Amniotic epithelial cell (primary cell): ENCODE measurements around the gene COA1.
"Not testable (repeated sequence)": the region's sequence is repeated elsewhere in the genome, so short reads cannot be mapped to it uniquely, and the experiment has no call there.

Source experiments
- DNase-seq: peaks from one replicate; pipeline ENCODE4 v3.0.0-alpha.2; 2010; ENCODE audit warnings: low read depth

COA1 gene

DNA sequence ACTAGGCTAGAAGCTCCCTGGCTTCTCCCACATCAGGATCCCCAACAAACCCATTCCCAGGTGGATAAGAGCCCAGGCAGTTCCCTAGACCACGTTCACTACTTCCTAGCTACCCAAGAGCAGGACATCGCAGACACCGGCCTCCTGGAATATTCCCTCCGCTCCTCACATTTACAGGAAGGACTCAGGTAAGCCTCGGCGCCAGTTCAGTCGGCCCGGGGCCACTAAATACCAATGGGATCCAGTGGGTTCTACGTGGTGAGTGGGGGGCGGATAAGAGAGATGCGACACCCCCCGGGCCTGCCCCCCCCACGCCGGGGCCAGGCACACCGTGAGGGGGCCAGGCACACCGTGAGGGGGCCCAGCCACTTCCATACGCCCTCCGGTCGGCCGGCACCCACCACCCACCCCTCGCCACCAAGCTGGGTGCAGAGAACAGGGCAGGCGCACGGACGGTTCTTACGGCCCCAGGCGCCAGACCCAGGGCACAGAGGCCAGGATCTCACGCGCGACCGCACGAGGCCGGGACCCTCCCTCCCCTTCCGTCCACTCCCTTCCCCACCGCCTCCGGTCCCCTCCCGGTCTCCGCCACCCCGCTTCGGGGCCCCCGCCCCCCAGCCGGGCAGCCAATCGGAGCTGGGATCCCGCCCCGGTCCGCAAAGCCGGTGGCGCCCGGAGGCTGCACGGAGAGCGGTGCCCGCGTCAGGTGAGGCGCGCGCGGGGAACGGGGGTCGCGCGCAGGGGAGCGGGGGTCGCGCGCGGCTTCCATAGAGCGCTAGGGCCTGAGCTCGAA lies 28.9 kb upstream of the COA1 start, which contains the start of gene BLVRA:
Gene BLVRA (plus strand): TSS at position 652 of the 793 bp plus-strand sequence. CDS start 12,479 bp downstream, outside the sequence.
- DNase-seq: peak; percentile 35

DNA sequence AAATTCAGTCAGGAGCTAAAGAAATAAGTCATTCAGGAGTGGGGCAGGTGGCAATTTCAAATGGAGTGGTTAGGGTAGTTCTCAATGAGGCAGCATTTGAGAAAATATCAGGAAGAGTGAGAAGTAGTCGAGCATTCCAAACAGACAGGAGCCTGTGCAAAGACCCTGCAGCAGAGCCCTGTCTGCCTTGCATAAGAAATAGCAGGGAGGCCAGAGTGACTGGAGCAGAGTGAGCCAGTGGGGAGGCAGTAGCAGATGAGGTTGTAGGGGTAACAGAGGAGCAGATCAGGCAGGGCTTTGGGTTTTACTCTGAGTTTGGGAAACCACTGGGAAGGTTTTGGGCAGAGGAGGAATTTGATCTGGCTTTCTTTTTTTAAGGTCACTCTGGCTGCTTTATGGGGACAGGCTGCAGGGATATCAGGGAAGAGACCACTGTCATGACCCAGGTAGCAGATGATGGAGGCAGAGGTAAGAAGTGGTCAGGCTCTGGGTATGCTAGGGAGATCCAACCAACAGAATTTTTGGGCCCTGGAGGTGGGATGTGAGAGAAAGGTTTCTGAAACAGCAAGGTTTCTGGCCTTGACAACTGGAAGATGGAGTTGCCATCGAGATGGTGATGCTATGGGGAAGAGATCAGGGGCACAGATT lies 27.9 kb upstream of the COA1 start:
- DNase-seq: no peak

DNA sequence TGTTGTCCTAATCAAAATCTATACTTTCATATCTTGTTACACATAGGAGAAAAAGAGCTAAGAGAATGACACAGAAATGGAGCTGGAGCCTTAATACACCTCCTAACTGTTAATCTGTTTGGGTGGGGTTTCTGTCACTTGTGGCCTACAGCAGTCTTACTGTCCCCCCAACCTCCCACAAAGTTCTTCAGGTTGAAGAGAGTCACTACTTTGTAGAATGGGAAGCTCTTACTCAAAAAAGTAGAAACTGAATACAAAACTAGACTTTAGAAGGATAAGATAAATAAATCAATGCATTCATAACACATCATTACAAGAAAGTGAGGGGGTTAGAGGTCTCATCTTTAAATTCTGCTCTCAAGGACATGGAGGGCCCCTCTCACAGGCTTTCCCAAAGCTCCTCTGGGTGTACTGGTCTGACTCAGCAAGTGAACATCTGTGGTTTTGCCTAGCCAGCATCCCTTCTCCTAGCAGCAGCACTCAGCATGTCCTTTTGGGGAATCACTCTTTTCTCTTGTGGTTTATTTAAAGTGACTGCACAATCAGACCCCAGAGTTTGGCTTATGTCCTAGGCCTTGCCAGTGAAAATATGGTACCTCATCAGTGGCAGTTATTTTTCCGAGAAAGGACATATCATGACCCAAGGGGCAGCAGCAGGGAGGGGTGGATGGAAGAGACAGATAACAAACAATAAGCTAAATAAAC lies 27.2 kb upstream of the COA1 start:
- DNase-seq: peak; percentile 74

DNA sequence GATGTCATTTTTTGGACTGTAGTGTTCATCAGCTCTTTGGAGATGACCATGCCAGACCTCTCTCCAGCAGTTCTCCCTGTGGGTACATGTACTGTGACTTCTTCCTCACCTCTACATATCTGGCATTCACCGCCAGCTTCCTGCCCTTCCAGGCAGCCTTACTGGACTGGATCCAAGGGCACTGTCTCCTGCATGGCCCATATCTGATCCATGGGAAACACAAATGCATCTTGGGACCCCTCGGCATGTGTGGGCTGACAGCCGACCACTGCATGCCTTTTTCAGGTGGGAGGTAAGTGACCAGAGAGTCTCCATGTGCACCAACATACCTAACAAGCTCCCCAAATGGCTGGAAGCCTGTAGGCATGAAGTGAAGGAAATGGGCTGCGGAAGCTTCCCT lies 25.3 kb upstream of the COA1 start:
- no peak for DNase-seq

DNA sequence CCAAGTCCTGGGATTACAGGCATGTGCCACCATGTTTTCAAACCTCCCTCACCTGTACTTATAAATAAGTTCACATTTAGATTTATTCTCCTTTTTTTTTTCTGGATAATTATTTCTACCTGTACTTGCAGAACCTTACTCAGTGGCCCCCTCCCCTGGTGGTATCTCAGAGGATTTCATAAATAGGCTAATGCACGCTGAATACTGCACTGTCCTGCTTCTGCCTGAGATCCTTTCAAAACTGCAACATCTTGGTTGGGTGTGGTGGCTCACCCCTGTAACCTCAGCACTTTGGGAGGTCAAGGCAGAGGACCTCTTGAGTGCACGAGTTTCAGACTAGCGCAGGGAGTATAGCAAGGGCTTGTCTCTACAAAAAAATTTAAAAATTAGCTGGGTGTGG lies 24.5 kb upstream of the COA1 start:
- no peak for DNase-seq

DNA sequence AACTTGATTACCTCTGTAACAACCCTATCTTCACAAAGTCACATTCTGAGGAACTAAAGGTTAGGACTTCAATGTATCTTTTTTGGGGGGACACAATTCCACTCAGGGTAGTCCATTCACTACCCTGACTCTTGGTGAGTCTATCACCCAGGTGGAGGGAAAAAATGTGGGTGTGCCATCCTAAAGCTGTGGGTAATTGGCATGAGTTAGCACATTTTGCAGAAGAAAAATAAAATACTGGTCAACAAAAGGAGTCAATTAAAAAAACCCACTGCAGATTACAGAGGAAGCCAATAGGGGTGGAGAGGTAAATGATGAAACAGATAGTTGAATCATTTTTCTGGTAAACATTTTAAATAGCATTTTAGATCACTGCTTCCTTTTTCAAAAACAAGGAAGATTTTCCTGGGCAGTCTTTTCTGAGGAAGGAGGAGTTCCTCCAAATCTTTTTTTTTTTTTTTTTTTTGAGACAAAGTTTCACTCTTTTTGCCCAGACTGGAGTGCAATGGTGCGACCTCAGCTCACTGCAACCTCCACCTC lies 24.0 kb upstream of the COA1 start:
- DNase-seq: no peak

DNA sequence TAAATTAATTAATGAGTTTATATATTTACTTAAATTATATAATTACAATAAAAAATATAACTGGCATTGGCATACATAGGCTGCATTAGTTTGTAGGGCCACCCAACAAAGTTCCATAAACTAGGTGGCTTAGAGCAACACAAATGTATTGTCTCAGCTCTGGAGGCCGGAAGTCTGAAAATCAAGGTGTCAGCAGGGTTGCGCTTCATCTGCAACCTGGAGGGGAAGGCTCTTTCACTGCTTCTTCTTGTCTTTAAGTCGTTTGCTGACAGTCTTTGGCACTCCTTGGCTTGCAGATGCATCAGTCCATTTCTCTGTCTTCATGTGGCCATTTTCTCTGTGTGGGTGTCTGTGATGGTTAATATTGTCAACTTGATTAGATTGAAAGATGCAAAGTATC lies 23.1 kb upstream of the COA1 start:
- DNase-seq: no peak

DNA sequence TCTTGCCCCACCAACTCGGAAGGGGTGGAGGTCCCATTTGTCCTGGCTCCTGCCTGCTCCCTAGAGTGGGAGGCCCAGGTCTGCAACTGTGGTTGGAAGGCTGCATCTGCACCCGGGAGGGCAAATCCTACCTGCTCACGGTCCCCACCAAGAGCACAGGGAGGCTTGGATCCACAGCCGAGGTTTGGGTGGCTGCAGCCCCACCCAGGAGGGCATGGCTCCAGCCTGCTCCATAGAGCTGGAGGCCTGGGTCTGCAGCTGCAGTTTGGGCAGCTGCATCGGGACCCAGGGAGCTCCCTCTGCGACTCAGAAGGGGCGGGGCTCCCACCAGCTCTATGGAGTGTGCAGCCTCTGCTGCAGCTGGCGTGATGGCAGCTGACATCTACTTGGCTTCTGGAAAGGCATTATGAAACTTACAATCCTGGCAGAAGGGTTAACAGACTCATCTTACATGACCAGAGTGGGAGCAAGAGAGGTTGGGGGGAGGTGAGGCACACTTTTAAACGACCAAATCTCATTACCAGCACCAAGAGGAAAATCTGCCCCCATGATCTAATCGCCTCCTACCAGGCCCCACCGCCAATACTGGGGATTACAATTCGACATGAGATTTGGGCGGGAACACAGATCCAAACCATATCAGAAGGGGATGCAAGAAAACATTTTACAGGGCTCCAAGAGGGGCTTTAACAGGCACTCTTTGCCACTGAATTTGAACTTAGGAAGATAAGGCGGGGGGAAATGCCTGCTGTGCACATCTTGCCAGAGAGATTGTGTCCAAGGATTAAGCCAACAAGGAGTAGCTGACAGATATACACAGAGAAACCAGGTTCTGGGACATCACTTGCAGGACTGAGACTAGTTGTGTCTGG lies 20.9 kb upstream of the COA1 start:
- DNase-seq: no peak

DNA sequence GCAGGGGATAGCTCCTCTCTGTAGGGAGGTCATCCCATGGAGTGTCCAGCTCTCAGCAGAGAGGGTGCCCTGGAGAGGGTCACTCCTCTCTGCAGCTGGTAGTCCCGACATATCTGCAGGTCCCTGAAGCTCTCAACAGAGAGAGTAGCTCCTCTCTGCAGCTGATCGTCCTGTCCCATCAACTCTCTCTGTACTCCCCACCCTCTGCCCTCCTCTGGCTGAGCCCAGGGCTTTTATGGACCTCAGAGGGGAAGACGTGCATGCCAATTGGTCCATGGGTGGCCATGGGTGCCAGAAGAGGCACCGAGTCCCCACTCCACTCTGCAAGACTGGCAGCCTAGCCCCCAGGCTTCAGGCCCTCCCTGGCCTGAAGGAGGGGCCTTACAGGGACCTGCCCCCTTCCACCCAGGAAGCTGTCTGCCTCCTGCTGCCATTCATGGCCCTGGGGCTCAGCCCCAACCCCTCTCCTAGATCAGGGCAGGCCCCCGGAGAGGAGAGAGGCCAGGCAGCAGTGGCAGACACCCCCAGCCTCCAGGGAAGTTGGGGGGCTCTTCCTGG lies 20.1 kb upstream of the COA1 start:
- DNase-seq: no peak

DNA sequence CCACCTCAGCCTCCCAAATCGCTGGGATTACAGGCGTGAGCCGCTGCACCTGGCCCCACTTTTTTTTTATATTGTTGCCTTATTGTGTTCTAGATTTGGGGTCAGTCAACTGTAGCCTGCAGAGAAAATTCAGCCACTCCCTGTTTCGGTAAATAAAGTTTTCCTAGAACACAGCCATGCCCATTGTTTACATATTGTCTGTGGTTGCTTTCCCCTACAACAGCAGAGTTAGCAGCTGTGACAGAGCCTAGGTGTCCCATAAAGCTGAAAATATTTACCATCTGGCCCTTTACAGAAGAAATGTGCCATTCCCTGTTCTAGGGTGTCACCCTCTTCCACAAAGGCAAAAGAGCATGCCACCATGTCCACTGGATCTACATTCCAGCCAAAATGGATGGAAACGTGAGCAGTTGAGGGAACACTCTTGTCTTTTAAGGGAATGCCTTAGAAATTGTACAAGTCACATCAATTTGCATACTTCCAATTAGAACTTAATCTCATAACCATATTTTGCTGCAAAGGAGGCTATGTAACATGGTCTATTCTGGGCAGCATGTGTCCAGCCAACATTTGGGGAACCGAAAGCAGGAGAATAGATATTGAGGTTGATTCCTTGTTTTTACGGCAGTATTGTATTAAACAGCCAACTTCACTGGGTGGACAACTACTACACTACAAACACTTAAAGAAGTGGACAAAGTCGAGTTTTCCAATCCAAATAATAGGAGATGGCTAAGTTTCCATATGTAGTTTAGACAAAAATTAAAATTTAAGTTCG lies 18.2 kb upstream of the COA1 start:
- no peak for DNase-seq

DNA sequence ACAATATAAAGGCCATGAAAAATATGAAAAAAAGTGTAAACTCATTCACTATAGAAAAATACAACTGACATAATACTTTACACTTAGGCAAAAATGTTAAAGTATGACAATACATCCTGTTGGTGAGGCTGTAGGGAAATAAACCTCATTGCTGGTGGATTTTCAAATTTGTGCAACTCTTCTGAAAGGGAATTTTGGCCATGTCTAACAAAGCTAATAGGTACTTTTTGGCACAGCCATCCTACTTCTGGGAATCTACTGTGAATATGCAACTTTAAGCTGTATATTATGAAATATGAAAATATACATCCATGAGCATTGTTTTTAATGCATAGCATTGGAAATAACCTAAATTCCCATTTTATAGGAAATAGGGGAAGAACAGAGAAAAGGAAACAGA lies 13.4 kb upstream of the COA1 start:
- no peak for DNase-seq

DNA sequence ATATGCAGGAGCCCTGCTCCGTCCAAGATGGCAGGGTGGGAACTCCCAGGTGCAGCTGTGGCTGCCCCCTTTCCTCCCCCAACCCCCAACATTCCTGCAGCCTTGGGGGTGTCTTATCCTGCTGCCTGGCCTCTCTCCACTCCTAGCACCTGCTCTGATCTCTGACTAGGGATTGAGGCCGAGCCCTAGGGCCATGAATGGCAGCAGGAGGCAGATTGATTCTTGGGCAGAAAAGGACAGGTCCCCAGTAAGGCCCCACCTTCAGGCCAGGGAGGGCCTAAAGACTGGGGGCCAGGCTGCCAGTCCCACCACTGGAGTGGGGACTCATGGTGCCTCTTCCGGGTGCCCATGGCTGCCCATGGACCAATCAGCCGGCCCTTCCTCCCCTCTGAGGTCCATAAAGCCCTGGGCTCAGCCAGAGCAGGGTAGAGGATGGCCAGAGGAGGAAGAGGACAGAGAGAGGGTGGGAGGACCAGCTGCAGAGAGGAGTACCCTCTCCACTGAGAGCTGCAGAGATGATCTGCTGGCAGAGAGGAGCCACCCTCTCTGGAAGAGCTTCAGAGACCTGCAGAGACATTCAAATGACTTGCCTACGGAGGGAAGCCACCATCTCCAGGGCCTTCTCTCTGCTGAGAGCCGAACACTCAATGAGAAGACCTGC lies 8.3 kb upstream of the COA1 start:
- DNase-seq: no peak

DNA sequence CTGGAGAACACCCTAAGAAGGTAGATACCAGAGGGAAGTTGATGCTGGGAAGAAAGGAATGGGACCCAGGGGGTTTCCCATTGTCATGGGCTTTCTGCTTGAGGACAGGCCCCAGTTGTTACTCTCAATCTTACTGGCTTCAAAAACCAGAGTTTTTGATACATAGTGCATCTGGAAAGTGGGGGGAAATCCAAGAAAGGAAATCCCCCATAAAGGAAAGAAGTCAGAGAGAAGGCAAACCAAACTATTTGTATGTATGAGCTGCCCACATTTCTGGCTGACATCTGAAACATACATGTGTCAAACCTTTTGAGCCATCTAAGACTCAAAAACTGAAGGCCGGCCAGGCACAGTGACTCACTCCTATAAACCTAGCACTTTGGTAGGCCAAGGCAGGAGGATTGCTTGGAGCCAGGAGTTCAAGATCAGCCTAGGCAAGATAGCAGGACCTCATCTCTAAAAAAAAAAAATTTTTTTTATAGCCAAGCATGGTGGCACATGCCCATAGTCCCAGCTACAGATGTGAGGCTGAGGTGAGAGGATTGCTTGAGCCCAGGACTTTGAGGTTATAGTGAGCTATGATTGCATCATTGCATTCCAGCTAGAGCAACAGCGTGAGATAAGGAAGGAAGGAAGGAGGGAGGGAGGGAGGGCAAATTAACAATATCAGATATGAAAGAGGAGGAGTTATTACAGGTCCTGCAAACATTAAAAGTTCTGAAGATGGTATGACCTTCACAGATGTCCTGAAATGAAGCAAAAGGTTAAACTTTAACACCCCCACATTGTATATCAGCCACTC lies 6.7 kb upstream of the COA1 start:
- peak; percentile 90 for DNase-seq

DNA sequence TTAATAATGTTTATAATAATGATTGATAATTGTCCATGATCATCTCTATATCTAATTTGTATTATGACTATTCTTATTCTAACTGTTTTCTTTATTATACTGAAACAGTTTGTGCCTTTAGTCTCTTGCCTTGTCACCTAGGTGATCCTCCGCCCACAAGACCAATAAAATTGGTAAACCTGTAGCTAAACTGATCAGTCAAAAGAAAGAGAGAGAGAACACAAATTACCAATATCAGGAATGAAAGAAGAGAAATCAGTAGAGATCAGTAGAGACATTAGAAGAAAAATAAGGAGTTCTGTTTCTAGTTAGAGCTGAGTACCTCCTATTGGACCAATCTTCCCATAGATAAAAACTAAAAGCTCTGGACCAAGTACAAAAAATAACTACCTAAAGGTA lies 6.1 kb upstream of the COA1 start:
- no peak for DNase-seq

DNA sequence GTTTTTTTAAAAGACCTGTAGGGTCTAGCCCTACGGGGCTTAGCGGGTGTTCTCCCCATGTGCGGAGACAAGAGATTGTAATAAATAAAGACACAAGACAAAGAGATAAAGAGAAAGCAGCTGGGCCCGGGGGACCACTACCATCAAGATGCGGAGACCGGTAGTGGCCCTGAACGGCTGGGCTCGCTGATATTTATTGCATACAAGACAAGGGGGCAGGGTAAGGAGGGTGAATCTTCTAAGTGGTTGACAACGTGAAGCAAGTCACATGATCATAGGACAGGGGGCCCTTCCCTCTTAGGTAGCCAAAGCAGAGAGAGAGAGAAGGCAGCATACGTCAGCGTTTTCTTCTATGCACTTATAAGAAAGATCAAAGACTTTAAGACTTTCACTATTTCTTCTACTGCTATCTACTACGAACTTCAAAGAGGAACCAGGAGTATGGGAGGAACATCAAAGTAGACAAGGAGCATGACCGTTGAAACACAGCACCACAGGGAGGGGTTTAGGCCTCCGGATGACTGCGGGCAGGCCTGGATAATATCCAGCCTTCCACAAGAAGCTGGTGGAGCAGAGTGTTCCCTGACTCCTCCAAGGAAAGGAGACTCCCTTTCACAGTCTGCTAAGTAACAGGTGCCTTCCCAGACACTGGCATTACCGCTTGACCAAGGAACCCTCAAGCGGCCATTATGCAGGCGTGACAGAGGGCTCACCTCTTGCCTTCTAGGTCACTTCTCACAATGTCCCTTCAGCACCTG lies 5.4 kb upstream of the COA1 start:
- DNase-seq: peak; percentile 70

DNA sequence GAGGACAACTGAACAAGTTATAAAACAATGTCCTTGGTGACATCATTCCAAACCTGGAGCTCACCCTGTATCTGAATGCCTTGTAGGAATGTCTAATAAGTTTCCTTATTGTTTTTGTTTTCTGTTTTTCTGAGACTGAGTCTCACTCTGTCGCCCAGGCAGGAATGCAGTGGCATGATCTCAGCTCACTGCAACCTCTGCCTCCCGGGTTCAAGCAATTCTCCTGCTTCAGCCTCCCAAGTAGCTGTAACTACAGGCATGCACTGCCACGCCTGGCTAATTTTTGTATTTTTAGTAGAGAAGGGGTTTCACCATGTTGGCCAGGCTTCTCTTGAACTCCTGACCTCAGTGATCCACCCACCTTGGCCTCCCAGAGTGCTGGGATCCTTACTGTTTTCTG lies 2.2 kb upstream of the COA1 start:
- DNase-seq: not testable (repeated sequence)

DNA sequence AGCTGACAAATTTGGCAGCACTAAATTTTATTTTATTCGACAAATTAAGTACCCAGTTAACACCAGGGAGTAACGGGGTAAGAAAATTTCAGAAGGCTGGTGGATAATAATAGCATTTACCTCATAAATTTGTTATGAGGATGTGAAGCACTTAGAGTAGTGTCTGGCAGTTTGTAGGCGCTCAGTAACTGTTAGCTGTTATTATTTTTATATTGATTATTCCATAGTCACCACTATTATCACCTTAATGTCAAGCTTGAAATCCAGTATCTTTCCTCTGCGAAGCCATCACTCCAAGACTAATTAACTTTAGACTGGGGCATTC lies 563 bp upstream of the COA1 start:
- DNase-seq: no peak

DNA sequence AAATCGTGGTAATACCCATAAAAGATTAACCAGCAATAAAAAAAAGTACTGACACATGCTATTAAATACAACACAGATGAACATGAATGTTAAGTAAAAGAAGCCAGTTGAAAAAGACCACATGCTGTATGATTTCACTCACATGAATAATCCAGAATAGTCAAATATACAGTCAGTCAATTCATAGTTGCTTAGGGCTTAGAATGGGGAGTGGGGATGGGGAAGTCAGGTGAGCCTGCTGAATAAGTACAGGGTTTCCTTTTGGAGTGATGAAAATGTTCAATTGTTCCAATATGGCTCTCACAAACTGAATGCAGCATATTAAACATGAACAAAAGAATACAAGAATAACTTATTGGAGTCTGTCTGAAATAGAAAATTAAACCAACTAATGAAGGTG lies 1.8 kb downstream of the COA1 start:
- DNase-seq: no peak

DNA sequence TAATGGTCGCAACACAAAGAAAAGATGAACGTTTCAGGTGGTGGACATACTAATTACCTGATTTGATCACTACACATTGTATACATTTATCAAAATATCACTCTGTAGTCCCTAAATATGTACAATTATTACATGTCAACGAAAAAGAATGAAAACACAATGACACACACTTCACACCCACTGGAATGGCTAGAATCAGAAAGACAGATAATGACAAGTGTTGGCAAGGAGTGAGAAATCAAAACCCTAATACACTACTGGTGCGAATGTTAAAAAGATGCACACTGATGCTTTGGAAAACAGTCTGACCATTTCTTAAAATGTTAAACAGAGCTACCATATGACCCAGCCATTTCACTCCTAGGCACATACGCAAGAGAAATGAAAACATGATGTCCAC lies 2.3 kb downstream of the COA1 start:
- DNase-seq: no peak
